ENCODE data around the gene RXRA.

DNA sequence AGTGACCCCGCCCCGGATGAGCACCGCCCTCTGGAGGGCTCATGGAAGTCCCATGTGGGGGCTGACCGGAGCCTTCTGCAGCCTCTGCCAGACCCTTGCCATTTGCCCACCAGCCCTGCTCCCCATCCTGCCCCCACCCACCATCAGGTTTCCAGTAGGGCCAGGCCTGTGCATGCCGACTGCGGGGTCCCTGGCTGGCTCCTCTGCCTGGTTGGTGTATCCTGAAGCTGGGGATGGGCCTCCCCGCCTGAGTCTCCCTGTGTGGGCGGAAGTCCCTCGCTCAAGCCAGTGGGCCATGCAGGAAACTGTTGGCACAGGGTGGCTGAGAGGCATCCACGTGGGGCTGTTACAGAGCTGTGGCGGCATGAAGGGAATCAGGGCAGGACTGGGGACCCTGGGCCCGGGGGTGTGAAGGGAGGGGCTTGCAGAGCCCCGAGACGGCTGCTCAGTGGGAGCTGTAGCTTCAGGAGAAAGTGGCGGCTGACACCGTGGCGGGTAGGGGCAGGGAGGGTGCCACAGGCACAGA is 88.7 kb downstream of the RXRA start:
- TF ChIP-seq POLR2AphosphoS5 (IDR thresholded peaks at IDR 0.05): no peak
- TF ChIP-seq, protein P1, sequence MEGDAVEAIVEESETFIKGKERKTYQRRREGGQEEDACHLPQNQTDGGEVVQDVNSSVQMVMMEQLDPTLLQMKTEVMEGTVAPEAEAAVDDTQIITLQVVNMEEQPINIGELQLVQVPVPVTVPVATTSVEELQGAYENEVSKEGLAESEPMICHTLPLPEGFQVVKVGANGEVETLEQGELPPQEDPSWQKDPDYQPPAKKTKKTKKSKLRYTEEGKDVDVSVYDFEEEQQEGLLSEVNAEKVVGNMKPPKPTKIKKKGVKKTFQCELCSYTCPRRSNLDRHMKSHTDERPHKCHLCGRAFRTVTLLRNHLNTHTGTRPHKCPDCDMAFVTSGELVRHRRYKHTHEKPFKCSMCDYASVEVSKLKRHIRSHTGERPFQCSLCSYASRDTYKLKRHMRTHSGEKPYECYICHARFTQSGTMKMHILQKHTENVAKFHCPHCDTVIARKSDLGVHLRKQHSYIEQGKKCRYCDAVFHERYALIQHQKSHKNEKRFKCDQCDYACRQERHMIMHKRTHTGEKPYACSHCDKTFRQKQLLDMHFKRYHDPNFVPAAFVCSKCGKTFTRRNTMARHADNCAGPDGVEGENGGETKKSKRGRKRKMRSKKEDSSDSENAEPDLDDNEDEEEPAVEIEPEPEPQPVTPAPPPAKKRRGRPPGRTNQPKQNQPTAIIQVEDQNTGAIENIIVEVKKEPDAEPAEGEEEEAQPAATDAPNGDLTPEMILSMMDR (IDR thresholded peaks at IDR 0.05 in 8 of 11, conservative IDR thresholded peaks at IDR 0.05 in 3 of 11): no peak

All from spleen (tissue), 7 donors.